ENCODE data around the gene KLHL12. TPM values are rescaled to one million over a fixed set of nuclear protein-coding genes. Genes with fewer than 3 reads are reported as not detected.
"Not testable (repeated sequence)": the region's sequence is repeated elsewhere in the genome, so short reads cannot be mapped to it uniquely, and the experiment has no call there.

Gene KLHL12
- total RNA-seq, 2 donors from 2014 or later: 34.4 to 39.4 TPM

- Mint-ChIP-seq H3K4me3 (no peak overlapping the region), H3K27me3 (ENCODE audit: insufficient read depth) (no peaks in the 10 kb centered on the region), H3K36me3 (ENCODE audit: low read depth) (peaks cover 47% of the 10 kb centered on the region), H3K9me3 (no peaks in the 10 kb centered on the region), H3K4me1 (no peaks in the 10 kb centered on the region), H3K27ac (no peak overlapping the region)
- Histone ChIP-seq H3K9me3 (ENCODE audit: control insufficient read depth, low read length) (no peaks in the 10 kb centered on the region), H3K27ac (ENCODE audit: low read depth, low read length) (no peak overlapping the region), H3K27me3 (ENCODE audit: control insufficient read depth, insufficient read depth, low read length, poor library complexity, severe bottlenecking) (no peaks in the 10 kb centered on the region), H3K9ac (ENCODE audit: extremely low read depth, low read length, poor library complexity, severe bottlenecking) (no peak overlapping the region), H3K36me3 (ENCODE audit: control insufficient read depth, insufficient read depth, low read length) (peaks cover 53% of the 10 kb centered on the region), H3K4me1 (ENCODE audit: control insufficient read depth, insufficient read depth, low read length) (no peaks in the 10 kb centered on the region), H3K4me3 (ENCODE audit: low read length) (no peak overlapping the region)
- TF ChIP-seq CTCF (conservative IDR thresholded peaks at IDR 0.05): no peak
- no peak for DNase-seq
Observed at GRCh38 chr1:202940561-202940960, 13.5 kb upstream of the KLHL12 start.

DNA sequence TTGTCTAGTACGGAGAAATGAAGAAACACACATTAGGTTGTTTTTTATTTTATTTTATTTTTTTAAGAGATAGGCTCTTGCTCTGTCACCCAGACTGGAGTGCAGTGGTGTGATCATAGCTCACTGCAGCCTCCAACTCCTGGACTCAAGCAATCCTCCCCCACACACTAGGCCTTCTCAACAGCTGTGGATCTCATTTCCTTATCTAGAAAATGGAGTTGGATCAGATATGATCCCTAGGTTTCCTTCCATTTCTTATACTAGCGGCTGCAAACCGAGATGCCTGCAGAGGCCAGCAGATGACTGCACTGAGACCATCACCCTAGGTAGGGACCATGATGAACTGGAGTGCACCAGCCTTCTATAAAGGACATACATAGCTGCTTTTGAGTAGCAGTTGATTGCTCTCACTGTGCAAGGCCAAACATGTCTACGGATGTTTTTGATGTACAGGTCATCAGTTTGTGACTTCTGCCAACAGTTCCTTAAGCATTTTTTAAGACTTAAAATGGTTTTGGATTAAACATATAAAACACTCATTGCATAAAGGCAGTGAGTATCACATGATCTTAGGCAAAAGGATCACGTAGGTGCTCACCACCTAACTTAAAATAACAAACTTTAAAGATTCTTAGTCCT lies 11.4 kb upstream of the KLHL12 start:
- H3K27ac Mint-ChIP-seq: no peak overlapping the region
- H3K9ac ChIP-seq (ENCODE audit: extremely low read depth, low read length, poor library complexity, severe bottlenecking): no peak overlapping the region
- peaks cover 33% of the 10 kb centered on the region for H3K36me3 ChIP-seq (ENCODE audit: control insufficient read depth, insufficient read depth, low read length)
- H3K27ac ChIP-seq (ENCODE audit: low read depth, low read length): no peak overlapping the region
- peaks cover under 1% of the 10 kb centered on the region for H3K9me3 Mint-ChIP-seq
- peaks cover 8% of the 10 kb centered on the region for H3K27me3 ChIP-seq (ENCODE audit: control insufficient read depth, insufficient read depth, low read length, poor library complexity, severe bottlenecking)
- peaks cover 3% of the 10 kb centered on the region for H3K27me3 Mint-ChIP-seq (ENCODE audit: insufficient read depth)
- no peaks in the 10 kb centered on the region for H3K4me1 Mint-ChIP-seq
- H3K9me3 ChIP-seq (ENCODE audit: control insufficient read depth, low read length): no peaks in the 10 kb centered on the region
- H3K4me3 ChIP-seq (ENCODE audit: low read length): no peak overlapping the region
- no peak for DNase-seq
- no peak for TF ChIP-seq CTCF (conservative IDR thresholded peaks at IDR 0.05)
- no peaks in the 10 kb centered on the region for H3K4me1 ChIP-seq (ENCODE audit: control insufficient read depth, insufficient read depth, low read length)
- peaks cover 26% of the 10 kb centered on the region for H3K36me3 Mint-ChIP-seq (ENCODE audit: low read depth)
- no peak overlapping the region for H3K4me3 Mint-ChIP-seq
- 84 to 88% methylated on average over 4 to 5 of the region's 5 CpGs for WGBS, 2 experiments (ENCODE audit: insufficient coverage in 1 of 2, insufficient read length in 1 of 2)

DNA sequence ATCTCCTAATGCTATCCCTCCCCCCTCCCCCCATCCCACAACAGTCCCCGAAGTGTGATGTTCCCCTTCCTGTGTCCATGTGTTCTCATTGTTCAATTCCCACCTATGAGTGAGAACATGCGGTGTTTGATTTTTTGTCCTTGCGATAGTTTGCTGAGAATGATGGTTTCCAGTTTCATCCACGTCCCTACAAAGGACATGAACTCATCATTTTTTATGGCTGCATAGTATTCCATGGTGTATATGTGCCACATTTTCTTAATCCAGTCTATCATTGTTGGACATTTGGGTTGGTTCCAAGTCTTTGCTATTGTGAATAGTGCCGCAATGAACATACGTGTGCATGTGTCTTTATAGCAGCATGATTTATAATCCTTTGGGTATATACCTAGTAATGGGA lies 9.4 kb upstream of the KLHL12 start:
- WGBS, 2 experiments (ENCODE audit: insufficient coverage in 1 of 2, insufficient read length in 1 of 2): no CpG with 5 or more reads among the region's 6 CpGs
- not testable (repeated sequence) for H3K9me3 ChIP-seq (ENCODE audit: control insufficient read depth, low read length); H3K27ac Mint-ChIP-seq; H3K4me3 Mint-ChIP-seq; H3K9ac ChIP-seq (ENCODE audit: extremely low read depth, low read length, poor library complexity, severe bottlenecking); H3K4me1 Mint-ChIP-seq; H3K4me3 ChIP-seq (ENCODE audit: low read length); H3K4me1 ChIP-seq (ENCODE audit: control insufficient read depth, insufficient read depth, low read length); H3K27me3 Mint-ChIP-seq (ENCODE audit: insufficient read depth); DNase-seq; H3K27ac ChIP-seq (ENCODE audit: low read depth, low read length); H3K27me3 ChIP-seq (ENCODE audit: control insufficient read depth, insufficient read depth, low read length, poor library complexity, severe bottlenecking)
- H3K36me3 ChIP-seq (ENCODE audit: control insufficient read depth, insufficient read depth, low read length): peaks cover 16% of the 10 kb centered on the region
- H3K36me3 Mint-ChIP-seq (ENCODE audit: low read depth): peaks cover 11% of the 10 kb centered on the region
- H3K9me3 Mint-ChIP-seq: peaks cover 10% of the 10 kb centered on the region

DNA sequence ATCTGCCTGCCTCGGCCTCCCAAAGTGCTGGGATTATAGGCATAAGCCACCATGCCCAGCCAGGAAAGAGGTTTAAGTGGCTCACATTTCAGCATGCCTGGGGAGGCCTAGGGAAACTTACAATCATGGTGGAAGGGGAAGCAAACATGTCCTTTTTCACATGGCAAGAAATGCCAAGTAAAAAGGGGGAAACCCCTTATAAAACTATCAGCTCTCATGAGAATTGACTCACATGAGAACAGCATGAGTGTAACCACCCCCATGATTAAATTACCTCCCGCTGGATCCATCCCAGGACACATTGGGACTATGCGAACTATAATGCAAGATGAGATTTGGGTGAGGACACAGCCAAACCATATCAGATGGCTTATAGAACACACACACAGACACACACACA lies 8.8 kb upstream of the KLHL12 start:
- no peaks in the 10 kb centered on the region for H3K9me3 ChIP-seq (ENCODE audit: control insufficient read depth, low read length)

More for the DNA sequence above, 8.8 kb upstream of the KLHL12 start:
- no peak for TF ChIP-seq CTCF (conservative IDR thresholded peaks at IDR 0.05)
- Histone ChIP-seq H3K27ac (ENCODE audit: low read depth, low read length) (no peak overlapping the region), H3K9ac (ENCODE audit: extremely low read depth, low read length, poor library complexity, severe bottlenecking) (no peak overlapping the region), H3K27me3 (ENCODE audit: control insufficient read depth, insufficient read depth, low read length, poor library complexity, severe bottlenecking) (peaks cover 8% of the 10 kb centered on the region), H3K4me1 (ENCODE audit: control insufficient read depth, insufficient read depth, low read length) (no peaks in the 10 kb centered on the region), H3K4me3 (ENCODE audit: low read length) (no peak overlapping the region), H3K36me3 (ENCODE audit: control insufficient read depth, insufficient read depth, low read length) (peaks cover 10% of the 10 kb centered on the region)
- no peaks in the 10 kb centered on the region for H3K4me1 Mint-ChIP-seq
- no peak for DNase-seq
- 72 to 80% methylated on average over 2 to 3 of the region's 3 CpGs for WGBS, 2 experiments (ENCODE audit: insufficient coverage in 1 of 2, insufficient read length in 1 of 2)
- H3K27me3 Mint-ChIP-seq (ENCODE audit: insufficient read depth): peaks cover 7% of the 10 kb centered on the region
- no peak overlapping the region for H3K4me3 Mint-ChIP-seq
- peaks cover 10% of the 10 kb centered on the region for H3K9me3 Mint-ChIP-seq
- H3K27ac Mint-ChIP-seq: no peak overlapping the region
- peaks cover 5% of the 10 kb centered on the region for H3K36me3 Mint-ChIP-seq (ENCODE audit: low read depth)

Measured in endodermal cell (in vitro differentiated cells).